ENCODE measurements around the gene TECTB.

The TECTB gene

GRCh38 chr10:112241651-112242341, 41.4 kb upstream of the TECTB start:
- Histone ChIP-seq H3K36me3 (ENCODE audit: control insufficient read depth, low read length) (no peaks in the 10 kb centered on the region), H3K27ac (ENCODE audit: low read depth, low read length) (no peak overlapping the region), H3K79me2 (ENCODE audit: control insufficient read depth, low read length) (no peaks in the 10 kb centered on the region)

GRCh38 chr10:112242769-112243168, 40.4 kb upstream of the TECTB start:
- H3K9me3 ChIP-seq (ENCODE audit: control insufficient read depth, insufficient read depth, low read length): peaks cover 16% of the 10 kb centered on the region
- no peak for TF ChIP-seq EZH2phosphoT487 (IDR thresholded peaks at IDR 0.05; ENCODE audit: borderline replicate concordance, low read length)
- no peak for TF ChIP-seq CTCF (IDR thresholded peaks at IDR 0.05; ENCODE audit: low read depth, low read length, poor library complexity, severe bottlenecking)
- H3K4me3 ChIP-seq (ENCODE audit: low read length): no peak overlapping the region
- no peak overlapping the region for H3K27ac ChIP-seq (ENCODE audit: low read depth, low read length)
- H3K4me2 ChIP-seq (ENCODE audit: low read length): no peak overlapping the region
- H3K36me3 ChIP-seq (ENCODE audit: control insufficient read depth, low read length): no peaks in the 10 kb centered on the region
- no peaks in the 10 kb centered on the region for H3F3A ChIP-seq (ENCODE audit: control insufficient read depth, insufficient read depth)
- no peaks in the 10 kb centered on the region for H3K27me3 ChIP-seq (ENCODE audit: control insufficient read depth, low read length)
- H4K20me1 ChIP-seq (ENCODE audit: control insufficient read depth, insufficient read depth, low read depth, low read length): no peaks in the 10 kb centered on the region
- H3K4me1 ChIP-seq (ENCODE audit: control insufficient read depth, low read length): no peaks in the 10 kb centered on the region
- no peaks in the 10 kb centered on the region for H3K9me2 ChIP-seq (replicated peaks; ENCODE audit: control insufficient read depth, low read length)
- no peaks in the 10 kb centered on the region for H3K79me2 ChIP-seq (ENCODE audit: control insufficient read depth, low read length)

More at GRCh38 chr10:112241651-112242341, 41.4 kb upstream of the TECTB start:
- Histone ChIP-seq H3K4me3 (ENCODE audit: low read length) (no peak overlapping the region), H3K9me2 (replicated peaks; ENCODE audit: control insufficient read depth, low read length) (no peaks in the 10 kb centered on the region), H4K20me1 (ENCODE audit: control insufficient read depth, insufficient read depth, low read depth, low read length) (no peaks in the 10 kb centered on the region), H3K4me2 (ENCODE audit: low read length) (no peak overlapping the region), H3F3A (ENCODE audit: control insufficient read depth, insufficient read depth) (no peaks in the 10 kb centered on the region), H3K4me1 (ENCODE audit: control insufficient read depth, low read length) (no peaks in the 10 kb centered on the region), H3K9me3 (ENCODE audit: control insufficient read depth, insufficient read depth, low read length) (peaks cover 16% of the 10 kb centered on the region), H3K27me3 (ENCODE audit: control insufficient read depth, low read length) (no peaks in the 10 kb centered on the region)
- TF ChIP-seq EZH2phosphoT487 (IDR thresholded peaks at IDR 0.05; ENCODE audit: borderline replicate concordance, low read length) (no peak), CTCF (IDR thresholded peaks at IDR 0.05; ENCODE audit: low read depth, low read length, poor library complexity, severe bottlenecking) (no peak)

GRCh38 chr10:112243713-112244112, 39.5 kb upstream of the TECTB start:
- H3K4me2 ChIP-seq (ENCODE audit: low read length): no peak overlapping the region
- H3K79me2 ChIP-seq (ENCODE audit: control insufficient read depth, low read length): no peaks in the 10 kb centered on the region
- H3F3A ChIP-seq (ENCODE audit: control insufficient read depth, insufficient read depth): no peaks in the 10 kb centered on the region
- no peaks in the 10 kb centered on the region for H3K27me3 ChIP-seq (ENCODE audit: control insufficient read depth, low read length)
- H4K20me1 ChIP-seq (ENCODE audit: control insufficient read depth, insufficient read depth, low read depth, low read length): no peaks in the 10 kb centered on the region
- H3K9me3 ChIP-seq (ENCODE audit: control insufficient read depth, insufficient read depth, low read length): peaks cover 16% of the 10 kb centered on the region
- no peaks in the 10 kb centered on the region for H3K4me1 ChIP-seq (ENCODE audit: control insufficient read depth, low read length)
- no peak overlapping the region for H3K4me3 ChIP-seq (ENCODE audit: low read length)
- no peak for TF ChIP-seq EZH2phosphoT487 (IDR thresholded peaks at IDR 0.05; ENCODE audit: borderline replicate concordance, low read length)
- no peak for TF ChIP-seq CTCF (IDR thresholded peaks at IDR 0.05; ENCODE audit: low read depth, low read length, poor library complexity, severe bottlenecking)
- H3K27ac ChIP-seq (ENCODE audit: low read depth, low read length): no peak overlapping the region
- H3K9me2 ChIP-seq (replicated peaks; ENCODE audit: control insufficient read depth, low read length): no peaks in the 10 kb centered on the region
- no peaks in the 10 kb centered on the region for H3K36me3 ChIP-seq (ENCODE audit: control insufficient read depth, low read length)
